OCI-LY1 (cell line): ENCODE data around the gene CLASP2.

ENCODE experiments used
- CTCF ChIP-seq: fragments of 200-600 bp; sonication (generic), shearing (Covaris generic); IDR thresholded peaks from 2 replicates; pipeline ENCODE4 v1.5.1; 2017; ENCODE audit warnings: mild to moderate bottlenecking, antibody characterized with exemption, low read length, moderate library complexity, mixed read lengths
- EZH2 ChIP-seq: fragments of 200-600 bp; sonication (generic), shearing (Covaris generic); IDR thresholded peaks from 2 replicates; pipeline ENCODE4 v1.8.0; 2017; ENCODE audit warnings: borderline replicate concordance, mixed run types, mild to moderate bottlenecking, antibody characterized with exemption, low read length, moderate library complexity, mixed read lengths

- TF ChIP-seq CTCF (no peak), EZH2 (no peak)
Measured at GRCh38 chr3:33694944-33695343, 23.1 kb downstream of the CLASP2 start.
